HEK293T (cell line): ENCODE measurements around the gene MED27.

Source experiments
- ARNT ChIP-seq: fragments of 450-650 bp; IDR thresholded peaks from 2 replicates; pipeline ENCODE4 v1.6.1; 2017; ENCODE audit warnings: mild to moderate bottlenecking
- BHLHE40 ChIP-seq: fragments of 450-650 bp; IDR thresholded peaks from 2 replicates; pipeline ENCODE4 v1.6.1; 2016; ENCODE audit warnings: mild to moderate bottlenecking, moderate library complexity, borderline replicate concordance
- ELF4 ChIP-seq: fragments of 450-650 bp; IDR thresholded peaks from 2 replicates; pipeline ENCODE4 v1.6.1; 2017; ENCODE audit warnings: antibody characterized with exemption
- FOXA1 ChIP-seq: fragments of 450-650 bp; IDR thresholded peaks from 2 replicates; pipeline ENCODE4 v1.6.1; 2016; ENCODE audit warnings: mild to moderate bottlenecking
- FOXK2 ChIP-seq: fragments of 450-650 bp; IDR thresholded peaks from 2 replicates; pipeline ENCODE4 v1.6.1; 2016; ENCODE audit warnings: mild to moderate bottlenecking
- FOXM1 ChIP-seq: fragments of 450-650 bp; IDR thresholded peaks from 2 replicates; pipeline ENCODE4 v1.6.1; 2017; ENCODE audit warnings: mild to moderate bottlenecking, borderline replicate concordance
- L3MBTL2 ChIP-seq: fragments of 450-650 bp; conservative IDR thresholded peaks from 2 replicates; pipeline ENCODE4 v1.6.1; 2016; ENCODE audit warnings: mild to moderate bottlenecking
- LEF1 ChIP-seq: fragments of 450-650 bp; IDR thresholded peaks from 2 replicates; pipeline ENCODE4 v1.6.1; 2017; ENCODE audit warnings: mild to moderate bottlenecking, borderline replicate concordance
- NFRKB ChIP-seq: fragments of 450-650 bp; IDR thresholded peaks from 2 replicates; pipeline ENCODE4 v1.6.1; 2016; ENCODE audit warnings: mild to moderate bottlenecking, moderate library complexity
- SP1 ChIP-seq: fragments of 450-650 bp; IDR thresholded peaks from 2 replicates; pipeline ENCODE4 v1.6.1; 2017
- SUZ12 ChIP-seq: fragments of 450-650 bp; IDR thresholded peaks from 2 replicates; pipeline ENCODE4 v1.6.1; 2016; ENCODE audit warnings: mild to moderate bottlenecking
- TARDBP ChIP-seq: fragments of 450-650 bp; IDR thresholded peaks from 2 replicates; pipeline ENCODE4 v1.6.1; 2016

DNA sequence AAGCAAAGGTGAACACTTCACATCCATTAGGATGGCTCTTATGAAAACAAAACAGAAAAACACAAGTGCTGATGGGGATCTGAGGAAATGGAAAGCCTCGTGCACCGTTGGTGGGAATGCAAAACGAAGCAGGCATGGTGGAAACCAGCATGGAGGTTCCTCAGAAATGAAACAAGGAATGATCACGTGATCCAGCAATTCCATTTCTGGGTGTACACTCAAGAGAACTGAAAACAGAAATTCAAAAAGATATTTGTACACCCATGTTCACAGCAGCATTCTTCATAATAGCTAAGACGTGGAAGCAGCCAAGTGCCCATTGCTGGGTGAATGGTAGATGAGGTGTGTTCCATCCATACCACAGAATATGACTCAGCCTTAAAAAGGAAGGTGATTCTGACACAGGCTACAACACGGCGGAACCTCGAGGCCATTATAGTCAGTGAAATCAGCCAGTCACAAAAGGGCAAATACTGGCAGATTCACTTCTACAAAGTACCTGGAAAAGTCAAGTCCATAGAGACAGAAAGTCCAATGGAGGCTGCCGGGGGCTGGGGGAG is 252.6 kb downstream of the MED27 start:
- no peak for TF ChIP-seq SP1
- no peak for TF ChIP-seq BHLHE40
- TF ChIP-seq NFRKB, result no peak
- no peak for TF ChIP-seq SUZ12
- TF ChIP-seq FOXK2, result no peak
- TF ChIP-seq LEF1, result no peak
- TF ChIP-seq ARNT, result no peak
- no peak for TF ChIP-seq L3MBTL2
- TF ChIP-seq ELF4, result no peak
- no peak for TF ChIP-seq FOXM1
- TF ChIP-seq FOXA1, result no peak
- TF ChIP-seq TARDBP, result no peak
